Measurements from ENCODE around the gene THPO. TPM values are rescaled to one million over a fixed set of nuclear protein-coding genes. Genes with fewer than 3 reads are reported as not detected.

The THPO gene
- total and polyA plus RNA-seq, 9 donors = 0.89 to 2.8 (median 2.1) TPM

GRCh38 chr3:184333700-184334099, 44.3 kb downstream of the THPO start:
- 100% methylated on average over 1 of the region's 3 CpGs for WGBS (ENCODE audit: insufficient coverage)
- no peak overlapping the region for H3K27ac ChIP-seq (ENCODE audit: low read length)
- no peak for DNase-seq
- H3K4me1 ChIP-seq (ENCODE audit: control insufficient read depth, insufficient read depth, low read length) = peaks cover 31% of the 10 kb centered on the region
- H3K4me3 ChIP-seq (ENCODE audit: low read length) = no peak overlapping the region
- H3K27me3 ChIP-seq (ENCODE audit: control insufficient read depth, insufficient read depth, low read length) = no peaks in the 10 kb centered on the region
- no peaks in the 10 kb centered on the region for H3K9me3 ChIP-seq (replicated peaks; ENCODE audit: control insufficient read depth, low read depth, low read length)
- H3K36me3 ChIP-seq (ENCODE audit: control insufficient read depth, insufficient read depth, low read length) = peaks cover 58% of the 10 kb centered on the region

- DNase-seq = no peak
- no peak overlapping the region for H3K27ac ChIP-seq (ENCODE audit: low read length)
- no peak overlapping the region for H3K4me3 ChIP-seq (ENCODE audit: low read length)
- no peaks in the 10 kb centered on the region for H3K9me3 ChIP-seq (replicated peaks; ENCODE audit: control insufficient read depth, low read depth, low read length)
- no peaks in the 10 kb centered on the region for H3K27me3 ChIP-seq (ENCODE audit: control insufficient read depth, insufficient read depth, low read length)
- WGBS (ENCODE audit: insufficient coverage) = 80% methylated on average over 6 of the region's 6 CpGs
- peaks cover 63% of the 10 kb centered on the region for H3K36me3 ChIP-seq (ENCODE audit: control insufficient read depth, insufficient read depth, low read length)
- H3K4me1 ChIP-seq (ENCODE audit: control insufficient read depth, insufficient read depth, low read length) = peaks cover 26% of the 10 kb centered on the region
Measured at GRCh38 chr3:184333190-184333589, 44.8 kb downstream of the THPO start.

GRCh38 chr3:184332370-184333090, 45.5 kb downstream of the THPO start:
- no peak overlapping the region for H3K27ac ChIP-seq (ENCODE audit: low read length)
- no peaks in the 10 kb centered on the region for H3K9me3 ChIP-seq (replicated peaks; ENCODE audit: control insufficient read depth, low read depth, low read length)
- peaks cover 70% of the 10 kb centered on the region for H3K36me3 ChIP-seq (ENCODE audit: control insufficient read depth, insufficient read depth, low read length)
- 69% methylated on average over 10 of the region's 10 CpGs for WGBS (ENCODE audit: insufficient coverage)
- H3K4me3 ChIP-seq (ENCODE audit: low read length) = no peak overlapping the region
- no peak for DNase-seq
- H3K4me1 ChIP-seq (ENCODE audit: control insufficient read depth, insufficient read depth, low read length) = peaks cover 19% of the 10 kb centered on the region
- H3K27me3 ChIP-seq (ENCODE audit: control insufficient read depth, insufficient read depth, low read length) = no peaks in the 10 kb centered on the region

GRCh38 chr3:184328516-184328915, 49.5 kb downstream of the THPO start:
- WGBS (ENCODE audit: insufficient coverage) = 51% methylated on average over 3 of the region's 3 CpGs

GRCh38 chr3:184327171-184327570, 50.8 kb downstream of the THPO start:
- H3K36me3 ChIP-seq (ENCODE audit: control insufficient read depth, insufficient read depth, low read length) = peaks cover 90% of the 10 kb centered on the region
- no peak overlapping the region for H3K4me3 ChIP-seq (ENCODE audit: low read length)
- DNase-seq = no peak
- no peaks in the 10 kb centered on the region for H3K9me3 ChIP-seq (replicated peaks; ENCODE audit: control insufficient read depth, low read depth, low read length)
- no peaks in the 10 kb centered on the region for H3K27me3 ChIP-seq (ENCODE audit: control insufficient read depth, insufficient read depth, low read length)
- no peaks in the 10 kb centered on the region for H3K4me1 ChIP-seq (ENCODE audit: control insufficient read depth, insufficient read depth, low read length)
- no peak overlapping the region for H3K27ac ChIP-seq (ENCODE audit: low read length)
- WGBS (ENCODE audit: insufficient coverage) = 92% methylated on average over 21 of the region's 21 CpGs

More at GRCh38 chr3:184328516-184328915, 49.5 kb downstream of the THPO start:
- Histone ChIP-seq H3K4me1 (ENCODE audit: control insufficient read depth, insufficient read depth, low read length) (no peaks in the 10 kb centered on the region), H3K9me3 (replicated peaks; ENCODE audit: control insufficient read depth, low read depth, low read length) (no peaks in the 10 kb centered on the region), H3K27ac (ENCODE audit: low read length) (no peak overlapping the region), H3K4me3 (ENCODE audit: low read length) (no peak overlapping the region), H3K27me3 (ENCODE audit: control insufficient read depth, insufficient read depth, low read length) (no peaks in the 10 kb centered on the region), H3K36me3 (ENCODE audit: control insufficient read depth, insufficient read depth, low read length) (peaks cover 90% of the 10 kb centered on the region)
- no peak for DNase-seq

- Histone ChIP-seq H3K4me3 (ENCODE audit: low read length) (no peak overlapping the region), H3K27ac (ENCODE audit: low read length) (no peak overlapping the region)
- WGBS (ENCODE audit: insufficient coverage) = no CpG with 5 or more reads among the region's 6 CpGs
Measured at GRCh38 chr3:184325715-184326369, 52.2 kb downstream of the THPO start.

GRCh38 chr3:184325269-184325668, 52.7 kb downstream of the THPO start:
- DNase-seq = no peak
- Histone ChIP-seq H3K4me3 (ENCODE audit: low read length) (no peak overlapping the region), H3K9me3 (replicated peaks; ENCODE audit: control insufficient read depth, low read depth, low read length) (no peaks in the 10 kb centered on the region), H3K27ac (ENCODE audit: low read length) (no peak overlapping the region), H3K4me1 (ENCODE audit: control insufficient read depth, insufficient read depth, low read length) (peaks cover 2% of the 10 kb centered on the region), H3K36me3 (ENCODE audit: control insufficient read depth, insufficient read depth, low read length) (peaks cover 94% of the 10 kb centered on the region), H3K27me3 (ENCODE audit: control insufficient read depth, insufficient read depth, low read length) (no peaks in the 10 kb centered on the region)
- WGBS (ENCODE audit: insufficient coverage) = 86% methylated on average over 13 of the region's 13 CpGs

More at GRCh38 chr3:184325715-184326369, 52.2 kb downstream of the THPO start:
- Histone ChIP-seq H3K36me3 (ENCODE audit: control insufficient read depth, insufficient read depth, low read length) (peaks cover 90% of the 10 kb centered on the region), H3K4me1 (ENCODE audit: control insufficient read depth, insufficient read depth, low read length) (no peaks in the 10 kb centered on the region), H3K9me3 (replicated peaks; ENCODE audit: control insufficient read depth, low read depth, low read length) (no peaks in the 10 kb centered on the region), H3K27me3 (ENCODE audit: control insufficient read depth, insufficient read depth, low read length) (no peaks in the 10 kb centered on the region)
- no peak for DNase-seq

GRCh38 chr3:184323696-184324095, 54.3 kb downstream of the THPO start:
- H3K27me3 ChIP-seq (ENCODE audit: control insufficient read depth, insufficient read depth, low read length) = no peaks in the 10 kb centered on the region
- H3K4me3 ChIP-seq (ENCODE audit: low read length) = no peak overlapping the region
- H3K4me1 ChIP-seq (ENCODE audit: control insufficient read depth, insufficient read depth, low read length) = peaks cover 13% of the 10 kb centered on the region
- H3K36me3 ChIP-seq (ENCODE audit: control insufficient read depth, insufficient read depth, low read length) = peaks cover 98% of the 10 kb centered on the region
- H3K9me3 ChIP-seq (replicated peaks; ENCODE audit: control insufficient read depth, low read depth, low read length) = no peaks in the 10 kb centered on the region
- WGBS (ENCODE audit: insufficient coverage) = 94% methylated on average over 8 of the region's 8 CpGs
- H3K27ac ChIP-seq (ENCODE audit: low read length) = no peak overlapping the region
- no peak for DNase-seq

- Histone ChIP-seq H3K4me1 (ENCODE audit: control insufficient read depth, insufficient read depth, low read length) (peaks cover 13% of the 10 kb centered on the region), H3K9me3 (replicated peaks; ENCODE audit: control insufficient read depth, low read depth, low read length) (no peaks in the 10 kb centered on the region), H3K27ac (ENCODE audit: low read length) (no peak overlapping the region), H3K4me3 (ENCODE audit: low read length) (no peak overlapping the region), H3K36me3 (ENCODE audit: control insufficient read depth, insufficient read depth, low read length) (peaks cover 97% of the 10 kb centered on the region), H3K27me3 (ENCODE audit: control insufficient read depth, insufficient read depth, low read length) (no peaks in the 10 kb centered on the region)
- DNase-seq = no peak
- 93% methylated on average over 12 of the region's 20 CpGs for WGBS (ENCODE audit: insufficient coverage)
Measured at GRCh38 chr3:184322731-184323487, 55.1 kb downstream of the THPO start.
